MCF 10A (cell line): Measurements from ENCODE around the gene IL15RA. TPM values are rescaled to one million over a fixed set of nuclear protein-coding genes. Genes with fewer than 3 reads are reported as not detected.

ENCODE experiments used
- BruUV-seq: library from RNA; stranded (reverse); fragments of 400-500 nt; replicated peaks from 2 replicates; lab custom pipeline; 2021; lab: Mats Ljungman, UMichigan
- CTCF ChIA-PET: fragments of 300-600 bp; sonication (Branson Sonifier 250); formaldehyde crosslinking; extraction: SDS; loops from one replicate; lab custom pipeline; 2021; ENCODE audit warnings: antibody characterized with exemption, inconsistent platforms; lab: Yijun Ruan, JAX
- POLR2A ChIA-PET: fragments of 300-600, 350-650 bp; sonication (Branson Sonifier 250); formaldehyde crosslinking; extraction: SDS; loops from one replicate; lab custom pipeline; 2020; ENCODE audit warnings: antibody characterized with exemption, inconsistent platforms; lab: Yijun Ruan, JAX
- DNase-seq: peaks from one replicate; pipeline ENCODE4 v3.0.0-alpha.2; 2018; ENCODE audit not compliant: unreplicated experiment
- H3K27ac Mint-ChIP-seq: one replicate; pipeline ENCODE4 v1.8.0; 2022; ENCODE audit warnings: mild to moderate bottlenecking, low read depth, mixed read lengths; ENCODE audit not compliant: unreplicated experiment
- H3K27me3 Mint-ChIP-seq: one replicate; pipeline ENCODE4 v1.8.0; 2022; ENCODE audit warnings: mixed read lengths; ENCODE audit not compliant: insufficient read depth, unreplicated experiment
- H3K36me3 Mint-ChIP-seq: one replicate; pipeline ENCODE4 v1.8.0; 2022; ENCODE audit warnings: mild to moderate bottlenecking, moderate library complexity, mixed read lengths; ENCODE audit not compliant: insufficient read depth, unreplicated experiment
- H3K4me1 Mint-ChIP-seq: one replicate; pipeline ENCODE4 v1.8.0; 2022; ENCODE audit warnings: mixed read lengths; ENCODE audit not compliant: insufficient read depth, unreplicated experiment
- H3K4me3 Mint-ChIP-seq: one replicate; pipeline ENCODE4 v1.8.0; 2022; ENCODE audit warnings: mild to moderate bottlenecking, moderate library complexity, mixed read lengths; ENCODE audit not compliant: unreplicated experiment
- H3K9me3 Mint-ChIP-seq: one replicate; pipeline ENCODE4 v1.8.0; 2022; ENCODE audit warnings: mixed read lengths; ENCODE audit not compliant: unreplicated experiment
- intact Hi-C: fragments of 100-400 bp; cut with micrococcal nuclease; formaldehyde crosslinking; loops from 2 replicates; pipeline ENCODE4 v1.14.1; 2022
- total RNA-seq: library from RNA; stranded (reverse); gene quantifications from 2 replicates; pipeline ENCODE4 v1.2.3, GENCODE V29; 2022
- TF ChIP-seq, protein P1 (sequence below): fragments of 200-600 bp; IDR thresholded peaks from one replicate; pipeline ENCODE4 v1.8.0; 2022; ENCODE audit warnings: antibody characterized with exemption, mild to moderate bottlenecking; ENCODE audit not compliant: unreplicated experiment

Gene IL15RA
- total RNA-seq, 1 experiment from 2014 or later = 6.0 TPM

DNA sequence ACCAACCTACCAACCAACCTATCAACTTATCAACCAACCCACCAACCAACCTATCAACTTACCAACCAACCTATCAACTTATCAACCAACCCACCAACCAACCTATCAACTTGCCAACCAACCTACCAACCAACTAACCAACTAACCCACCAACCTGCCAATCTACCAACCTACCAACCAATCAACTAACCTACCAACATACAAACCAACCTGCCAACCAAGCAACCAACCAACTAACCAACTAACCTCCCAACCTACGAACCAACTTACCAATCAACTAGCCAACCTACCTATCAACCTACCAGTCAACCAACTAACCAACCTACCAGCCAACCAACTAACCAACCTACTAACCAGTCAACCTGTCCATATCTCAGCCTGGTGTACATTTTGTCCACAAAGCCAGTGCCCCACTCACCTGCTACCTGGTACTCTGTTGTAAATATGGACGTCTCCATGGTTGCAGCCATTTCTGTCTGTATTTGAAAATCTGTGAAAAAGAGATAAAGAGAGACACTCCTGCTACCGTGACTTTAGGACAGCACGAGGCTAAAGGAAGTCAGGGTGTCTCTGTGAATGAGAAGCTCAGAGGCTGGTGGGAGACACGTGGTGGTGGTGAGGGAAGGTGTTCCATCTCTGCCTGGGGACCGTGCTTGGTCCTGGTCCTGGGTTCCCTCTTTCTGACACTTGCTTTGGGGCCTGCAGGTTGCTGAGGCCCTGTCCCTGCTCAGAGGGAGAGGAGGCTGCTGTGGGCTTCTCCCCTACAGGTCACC is 41.9 kb upstream of the IL15RA start:
- H3K36me3 Mint-ChIP-seq = peaks cover 7% of the 10 kb centered on the region
- H3K27ac Mint-ChIP-seq = no peak overlapping the region
- DNase-seq = no peak
- H3K4me1 Mint-ChIP-seq = peaks cover 6% of the 10 kb centered on the region
- ChIA-PET CTCF (no interaction called here), POLR2A (interaction anchor here (0.6 kb wide), 1 partner anchor 14 kb away, joined by 3 read pairs; no protein-coding TSS in a partner anchor)
- no TSS peak for BruUV-seq
- intact Hi-C loops = no loop called here
- H3K4me3 Mint-ChIP-seq = no peak overlapping the region
- peaks cover 10% of the 10 kb centered on the region for H3K9me3 Mint-ChIP-seq
- peaks cover 15% of the 10 kb centered on the region for H3K27me3 Mint-ChIP-seq
- TF ChIP-seq, protein P1, sequence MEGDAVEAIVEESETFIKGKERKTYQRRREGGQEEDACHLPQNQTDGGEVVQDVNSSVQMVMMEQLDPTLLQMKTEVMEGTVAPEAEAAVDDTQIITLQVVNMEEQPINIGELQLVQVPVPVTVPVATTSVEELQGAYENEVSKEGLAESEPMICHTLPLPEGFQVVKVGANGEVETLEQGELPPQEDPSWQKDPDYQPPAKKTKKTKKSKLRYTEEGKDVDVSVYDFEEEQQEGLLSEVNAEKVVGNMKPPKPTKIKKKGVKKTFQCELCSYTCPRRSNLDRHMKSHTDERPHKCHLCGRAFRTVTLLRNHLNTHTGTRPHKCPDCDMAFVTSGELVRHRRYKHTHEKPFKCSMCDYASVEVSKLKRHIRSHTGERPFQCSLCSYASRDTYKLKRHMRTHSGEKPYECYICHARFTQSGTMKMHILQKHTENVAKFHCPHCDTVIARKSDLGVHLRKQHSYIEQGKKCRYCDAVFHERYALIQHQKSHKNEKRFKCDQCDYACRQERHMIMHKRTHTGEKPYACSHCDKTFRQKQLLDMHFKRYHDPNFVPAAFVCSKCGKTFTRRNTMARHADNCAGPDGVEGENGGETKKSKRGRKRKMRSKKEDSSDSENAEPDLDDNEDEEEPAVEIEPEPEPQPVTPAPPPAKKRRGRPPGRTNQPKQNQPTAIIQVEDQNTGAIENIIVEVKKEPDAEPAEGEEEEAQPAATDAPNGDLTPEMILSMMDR = no peak

DNA sequence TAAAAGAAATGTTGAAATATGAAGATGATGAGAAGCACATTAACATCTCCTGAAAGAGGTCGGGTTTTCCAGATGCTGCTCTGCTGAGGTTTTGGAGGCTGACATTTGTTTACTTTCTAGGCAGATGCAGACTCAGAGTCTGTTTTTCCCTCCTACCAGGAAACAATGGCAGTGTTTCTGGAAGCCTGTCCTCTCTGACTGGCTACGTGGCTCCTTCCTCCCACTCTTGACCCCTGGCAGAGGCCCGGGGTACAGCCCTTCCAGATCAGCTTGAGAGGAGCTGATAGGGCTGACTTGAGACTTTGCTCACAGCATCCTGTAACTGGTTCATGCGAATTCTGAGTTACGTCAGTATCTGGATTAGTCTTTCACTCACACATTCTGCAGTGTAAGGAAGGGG is 41.1 kb upstream of the IL15RA start:
- peaks cover 6% of the 10 kb centered on the region for H3K4me1 Mint-ChIP-seq
- no peak for DNase-seq
- H3K36me3 Mint-ChIP-seq = no peaks in the 10 kb centered on the region
- no peak overlapping the region for H3K4me3 Mint-ChIP-seq
- TF ChIP-seq, protein P1 = no peak
- peaks cover 15% of the 10 kb centered on the region for H3K27me3 Mint-ChIP-seq
- peaks cover 10% of the 10 kb centered on the region for H3K9me3 Mint-ChIP-seq
- no peak overlapping the region for H3K27ac Mint-ChIP-seq
- no TSS peak for BruUV-seq
- ChIA-PET POLR2A (no interaction called here), CTCF (no interaction called here)
- intact Hi-C loops = no loop called here

DNA sequence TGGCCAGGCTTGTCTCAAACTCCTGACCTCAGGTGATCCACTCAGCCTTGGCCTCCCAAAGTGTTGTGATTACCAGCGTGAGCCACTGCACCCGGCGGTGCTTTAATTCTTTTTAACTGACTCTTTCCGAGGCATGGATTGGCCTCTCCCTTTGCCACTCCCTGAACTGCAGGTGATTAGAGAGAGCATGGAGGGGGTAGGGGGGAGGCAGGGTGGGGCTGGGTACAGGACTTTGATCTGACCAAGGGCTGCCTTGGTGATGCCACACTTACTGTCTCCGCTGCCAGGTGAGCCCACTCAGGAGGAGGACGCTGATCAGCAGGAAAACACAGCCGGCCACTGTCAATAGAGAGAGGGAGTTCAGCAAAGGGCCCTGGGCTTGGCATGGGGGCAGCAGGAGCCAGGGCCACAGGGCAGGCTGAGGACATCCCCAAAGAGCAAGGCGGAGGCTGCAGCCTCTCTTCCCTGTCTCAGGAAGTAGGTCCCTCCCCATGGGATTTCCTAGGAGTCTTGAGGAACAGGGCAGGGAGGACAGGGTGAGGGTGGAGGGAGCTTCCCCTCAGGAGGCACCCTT is 40.5 kb upstream of the IL15RA start:
- ChIA-PET POLR2A (no interaction called here), CTCF (no interaction called here)
- intact Hi-C loops = no loop called here
- Mint-ChIP-seq H3K27ac (no peak overlapping the region), H3K9me3 (peaks cover 10% of the 10 kb centered on the region), H3K4me3 (no peak overlapping the region), H3K4me1 (peaks cover 6% of the 10 kb centered on the region), H3K36me3 (no peaks in the 10 kb centered on the region), H3K27me3 (peaks cover 15% of the 10 kb centered on the region)
- no peak for DNase-seq
- no TSS peak for BruUV-seq
- TF ChIP-seq, protein P1 = no peak

DNA sequence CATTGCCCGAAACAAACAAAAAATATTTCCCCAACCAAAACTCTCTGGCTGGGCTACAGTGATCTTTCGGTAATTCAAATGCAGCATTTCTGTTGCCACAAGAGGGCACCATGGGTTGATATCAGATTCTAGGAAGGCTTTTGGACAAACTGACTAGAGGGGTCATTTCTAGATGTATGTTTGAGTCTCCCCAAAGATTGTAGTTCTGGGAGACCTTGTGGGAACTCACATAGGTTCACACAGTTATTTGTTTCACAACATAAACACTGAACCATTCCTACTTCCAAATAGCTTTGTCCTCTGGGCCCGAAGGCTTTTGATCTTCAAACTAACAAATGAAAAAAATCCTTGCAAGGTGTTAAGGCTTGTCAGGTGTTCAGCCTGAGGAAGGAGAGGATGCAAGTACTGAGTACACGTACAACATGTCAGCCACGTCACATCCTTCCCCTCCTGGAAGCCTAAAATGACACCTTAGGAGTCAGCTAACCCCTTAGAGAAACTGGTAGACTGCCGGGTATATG is 37.0 kb upstream of the IL15RA start:
- DNase-seq = peak; percentile 64
- Mint-ChIP-seq H3K4me1 (no peaks in the 10 kb centered on the region), H3K27me3 (peaks cover 11% of the 10 kb centered on the region), H3K9me3 (peaks cover 8% of the 10 kb centered on the region), H3K36me3 (no peaks in the 10 kb centered on the region), H3K27ac (no peak overlapping the region), H3K4me3 (no peak overlapping the region)
- no TSS peak for BruUV-seq
- TF ChIP-seq, protein P1 = peak; percentile 58
- intact Hi-C loops = loop anchor here (1.0 to 5.0 kb wide), 2 partner anchors 73 to 392 kb away; partner anchors contain the start of gene RBM17
- ChIA-PET CTCF (interaction anchor here (0.5 to 2.8 kb wide), 21 partner anchors 12 to 388 kb away, joined by 3 to 20 read pairs (median 5); no protein-coding TSS in a partner anchor), POLR2A (interaction anchor here (0.5 to 1.3 kb wide), 4 partner anchors 24 to 73 kb away, joined by 3 to 4 read pairs (median 3); no protein-coding TSS in a partner anchor)
